Skin of body (tissue), 2 donors: Measurements from ENCODE around the gene LGALS3BP. TPM values are rescaled to one million over a fixed set of nuclear protein-coding genes. Genes with fewer than 3 reads are reported as not detected.
"Not testable (repeated sequence)": the region's sequence is repeated elsewhere in the genome, so short reads cannot be mapped to it uniquely, and the experiment has no call there.

ENCODE experiments used
- DNase-seq: peaks from one replicate; lab custom pipeline; 2025; lab: John Stamatoyannopoulos, UW
- total RNA-seq: library from RNA; depleted of rRNA; stranded (reverse); fragments of >200 nt; gene quantifications from one replicate; pipeline ENCODE4 v1.2.3, GENCODE V29; 2014

The LGALS3BP gene
- total RNA-seq, 1 donor from 2014 or later, result 52.1 TPM

- DNase-seq, result no peak
Measured at GRCh38 chr17:78965491-78965924, 14.2 kb downstream of the LGALS3BP start.

- DNase-seq, result no peak
Measured at GRCh38 chr17:78963378-78963777, 16.3 kb downstream of the LGALS3BP start.

DNA sequence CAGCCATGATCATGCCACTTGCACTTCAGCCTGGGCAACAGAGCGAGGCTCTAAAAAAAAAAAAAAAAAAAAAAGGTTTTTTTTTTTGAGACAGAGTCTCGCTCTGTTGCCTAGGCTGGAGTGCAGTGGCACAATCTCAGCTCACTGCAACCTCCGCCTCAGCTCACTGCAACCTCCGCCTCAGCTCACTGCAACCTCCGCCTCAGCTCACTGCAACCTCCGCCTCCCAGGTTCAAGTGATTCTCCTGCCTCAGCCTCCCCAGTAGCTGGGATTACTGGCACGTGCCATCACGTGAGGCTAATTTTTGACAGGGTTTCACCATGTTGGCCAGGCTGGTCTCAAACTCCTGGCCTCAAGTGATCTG, 16.8 kb downstream of the LGALS3BP start:
- not testable (repeated sequence) for DNase-seq

DNA sequence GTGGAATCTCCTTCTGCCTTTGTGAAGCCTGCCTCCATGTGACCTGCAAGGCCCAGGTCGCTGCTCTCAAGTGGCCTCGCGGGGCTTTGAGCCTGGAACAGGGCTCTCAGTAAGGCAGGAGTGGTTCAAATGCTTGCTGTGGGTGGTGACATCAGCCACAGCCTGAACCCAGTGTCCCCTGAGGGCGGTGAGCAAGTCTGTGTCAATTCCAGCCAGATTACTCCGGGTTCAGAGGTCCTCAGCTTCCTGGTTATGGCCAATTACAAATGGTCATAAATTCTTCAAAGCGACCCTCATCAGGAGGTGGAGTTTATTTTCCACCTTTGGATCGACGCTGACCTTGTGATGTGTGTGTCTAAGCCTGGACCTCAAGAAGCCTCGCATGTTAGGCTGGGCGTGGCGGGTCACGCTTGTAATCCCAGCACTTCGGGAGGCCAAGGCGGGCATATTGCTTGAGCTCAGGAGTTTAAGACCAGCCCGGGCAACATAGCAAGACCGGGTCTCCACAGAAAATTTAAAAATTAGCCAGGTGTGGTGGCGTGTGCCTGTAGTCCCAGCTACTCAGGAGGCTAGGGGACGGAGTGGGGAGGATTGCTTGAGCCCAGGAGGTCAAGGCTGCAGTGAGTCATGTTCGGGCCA, 17.3 kb downstream of the LGALS3BP start:
- DNase-seq, result no peak

DNA sequence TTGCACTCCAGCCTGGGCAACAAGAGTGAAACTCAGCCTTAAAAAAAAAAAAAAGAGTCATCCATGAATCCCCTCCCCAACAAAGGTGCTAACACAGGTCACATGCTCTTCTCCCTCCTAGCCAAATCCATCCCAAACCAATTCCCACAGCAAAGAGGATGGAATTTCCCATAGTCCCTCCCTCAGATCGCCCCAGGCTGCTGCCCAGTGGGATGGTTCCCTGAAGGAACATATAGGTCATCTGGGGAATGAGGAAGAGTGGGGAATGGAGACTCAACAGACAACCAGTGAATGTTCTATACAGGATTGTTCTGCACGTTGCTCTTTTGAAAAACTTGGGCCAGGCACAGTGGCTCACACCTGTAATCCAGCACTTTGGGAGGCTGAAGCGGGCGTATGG, 18.2 kb downstream of the LGALS3BP start:
- DNase-seq, result no peak

GRCh38 chr17:78960928-78961327, 18.8 kb downstream of the LGALS3BP start:
- no peak for DNase-seq

DNA sequence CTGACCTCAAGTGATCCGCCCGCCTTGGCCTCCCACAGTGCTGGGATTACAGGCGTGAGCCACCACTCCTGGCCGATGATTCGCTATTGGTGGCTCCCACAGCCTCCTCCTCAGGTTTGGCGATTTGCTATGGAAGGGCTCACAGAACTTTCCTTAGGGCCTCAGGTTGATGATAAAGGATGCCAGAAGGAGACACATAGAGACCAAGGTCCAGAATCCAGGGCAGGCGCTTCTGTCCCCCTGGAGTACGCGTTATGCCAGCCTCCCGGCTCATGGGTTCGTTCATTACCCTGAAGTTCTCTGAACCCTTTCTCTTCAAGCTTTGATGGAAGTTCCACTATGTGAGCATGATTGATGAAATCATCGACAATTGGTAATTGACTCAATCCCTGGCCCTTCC, 19.9 kb downstream of the LGALS3BP start:
- no peak for DNase-seq

DNA sequence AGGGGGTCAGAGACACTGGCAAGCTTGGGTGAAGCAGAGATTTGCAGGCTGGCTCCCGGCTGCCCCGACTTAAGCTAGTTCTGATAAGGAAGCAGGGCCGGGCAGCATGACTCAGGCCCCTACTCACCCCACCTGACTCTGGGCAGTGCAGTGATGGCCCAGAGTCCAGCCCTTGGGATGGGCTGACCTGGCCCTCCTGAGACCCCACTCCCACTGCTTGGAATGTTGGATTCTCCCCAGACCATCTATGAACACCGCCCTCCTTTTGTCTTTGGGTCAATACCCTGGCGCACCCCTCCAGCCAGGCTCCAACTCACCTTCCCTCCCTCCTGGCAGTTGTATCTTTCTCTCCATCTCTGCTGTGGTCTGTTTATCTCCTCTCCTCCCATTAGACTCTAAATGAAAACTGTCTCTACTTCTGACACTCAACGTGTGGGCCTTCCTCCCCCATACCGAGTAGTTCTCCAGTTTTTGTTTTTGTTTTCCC, 21.0 kb downstream of the LGALS3BP start:
- DNase-seq, result no peak

GRCh38 chr17:78957128-78957527, 22.6 kb downstream of the LGALS3BP start:
- DNase-seq, result no peak

GRCh38 chr17:78956254-78956653, 23.5 kb downstream of the LGALS3BP start:
- DNase-seq, result no peak

GRCh38 chr17:78954684-78955083, 25.0 kb downstream of the LGALS3BP start:
- DNase-seq, result no peak

DNA sequence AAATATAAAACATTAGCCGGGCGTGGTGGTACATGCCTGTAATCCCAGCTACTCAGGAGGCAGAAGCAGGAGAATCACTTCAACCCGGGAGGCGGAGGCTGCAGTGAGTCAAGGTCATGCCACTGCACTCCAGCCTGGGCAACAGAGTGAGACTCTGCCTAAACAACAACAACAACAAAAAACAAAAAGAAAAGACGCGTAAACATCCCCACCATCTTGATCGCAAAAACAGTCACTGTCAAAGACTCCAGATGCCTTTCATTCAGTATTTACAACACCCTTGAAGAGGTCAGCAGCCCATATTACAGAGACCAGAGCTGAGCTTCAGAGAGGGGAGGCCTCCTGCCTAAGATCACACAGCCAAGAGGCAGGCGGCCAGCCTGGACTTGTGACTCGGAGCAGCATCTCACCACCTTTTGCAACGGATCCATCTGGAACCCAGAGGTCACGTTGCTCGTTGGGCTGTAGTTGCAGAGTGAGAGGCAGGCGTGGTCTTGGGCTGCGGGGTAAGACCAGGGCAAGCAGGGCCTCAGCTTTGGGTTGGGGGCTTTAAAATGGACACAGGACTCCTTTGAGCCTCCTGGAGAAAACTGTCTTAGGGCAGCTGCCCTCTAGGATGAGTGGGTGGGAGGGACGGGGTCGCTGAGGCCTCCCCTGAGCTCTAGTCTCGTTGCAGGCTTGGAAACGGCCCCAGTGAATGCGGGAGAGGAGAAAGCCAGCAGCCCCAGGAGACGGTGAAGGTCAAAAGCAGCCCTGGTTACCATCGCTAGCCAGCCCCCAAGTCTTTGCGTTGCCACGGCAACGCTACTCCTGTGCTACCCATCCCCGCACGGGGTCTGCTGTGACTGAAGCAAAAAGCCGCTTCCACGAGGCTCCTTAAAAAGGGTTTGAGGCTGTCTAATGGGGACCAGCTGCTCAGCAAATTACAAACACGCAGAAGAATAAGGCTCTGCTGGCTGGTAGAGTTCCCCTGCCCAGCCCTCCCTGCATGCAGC, 26.1 kb downstream of the LGALS3BP start:
- DNase-seq, result peak; percentile 58

GRCh38 chr17:78952706-78953105, 27.0 kb downstream of the LGALS3BP start:
- DNase-seq, result no peak

DNA sequence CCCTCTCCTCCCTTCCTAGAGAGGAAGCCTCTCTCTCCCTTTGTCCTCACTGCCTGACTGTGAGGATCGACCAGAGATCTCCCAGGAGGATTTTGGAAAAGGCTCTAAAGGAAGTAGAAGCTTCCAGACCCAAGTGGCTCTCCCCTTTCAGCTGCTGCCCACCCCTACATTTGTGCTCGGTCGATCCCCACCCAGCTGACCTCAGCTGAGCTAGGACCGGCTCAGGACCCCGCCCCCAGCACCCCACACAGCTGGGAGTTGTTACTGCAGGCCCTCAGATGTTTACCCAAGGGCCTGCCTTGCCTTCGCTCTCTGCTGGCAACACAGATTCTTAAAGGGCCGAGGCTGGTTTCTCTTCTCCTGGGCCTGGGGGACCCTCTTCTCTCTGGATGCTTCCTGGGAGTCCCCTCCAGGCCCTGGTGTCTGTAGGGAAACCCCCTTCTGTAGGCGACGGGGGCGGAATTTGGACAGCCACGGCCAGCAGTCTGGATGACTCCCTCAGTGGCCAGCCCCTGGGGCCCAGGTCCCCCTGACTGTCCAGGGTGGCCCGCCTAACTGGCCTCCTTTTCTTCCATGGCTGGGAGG, 27.7 kb downstream of the LGALS3BP start:
- no peak for DNase-seq

- DNase-seq, result no peak
Measured at GRCh38 chr17:78950870-78951269, 28.9 kb downstream of the LGALS3BP start.

DNA sequence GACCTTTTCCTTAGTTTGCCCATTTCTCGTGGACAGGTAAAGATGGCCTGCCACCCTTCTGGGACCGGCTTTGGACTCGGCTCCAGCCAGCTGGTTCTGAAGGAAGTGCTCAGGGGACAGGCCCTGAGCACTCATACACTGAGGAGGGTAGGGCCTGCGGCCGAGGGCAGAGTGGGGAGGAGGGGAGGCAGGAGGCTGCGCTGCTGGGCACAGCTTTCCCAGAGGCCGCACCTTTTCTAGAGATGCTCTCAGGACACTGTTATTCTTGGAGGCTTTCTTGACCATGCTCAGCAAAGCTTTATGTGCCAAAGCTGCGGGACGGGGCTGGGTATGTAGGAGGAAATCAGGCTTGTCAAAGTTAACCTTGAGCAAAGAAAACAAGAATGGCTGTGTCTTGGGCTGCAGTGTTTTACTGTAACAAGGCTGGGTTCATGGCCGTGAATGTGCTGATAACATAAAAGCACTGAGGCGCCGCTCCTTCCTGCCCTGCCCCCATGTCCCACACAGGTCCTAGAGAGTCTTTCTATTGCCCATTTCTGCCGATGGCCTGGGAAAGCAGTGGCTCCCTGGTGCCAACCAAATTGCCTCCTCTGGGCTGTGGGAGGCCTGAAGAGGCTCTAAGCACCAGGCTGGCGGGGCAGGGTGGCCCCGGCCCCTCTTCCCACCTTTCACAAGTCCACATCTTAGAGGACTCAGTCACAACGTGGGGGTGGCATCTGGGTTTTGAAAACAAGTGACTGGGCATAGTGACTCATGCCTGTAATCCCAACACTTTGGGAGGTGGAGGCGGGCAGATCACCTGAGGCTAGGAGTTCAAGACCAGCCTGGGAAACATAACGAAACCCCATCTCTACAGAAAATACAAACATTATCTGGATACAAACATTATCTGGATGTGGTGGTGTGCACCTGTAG, 32.2 kb downstream of the LGALS3BP start:
- no peak for DNase-seq

- no peak for DNase-seq
Measured at GRCh38 chr17:78946631-78947030, 33.1 kb downstream of the LGALS3BP start.

- DNase-seq, result no peak
Measured at GRCh38 chr17:78946131-78946530, 33.6 kb downstream of the LGALS3BP start.

- not testable (repeated sequence) for DNase-seq
Measured at GRCh38 chr17:78945455-78945854, 34.3 kb downstream of the LGALS3BP start.

DNA sequence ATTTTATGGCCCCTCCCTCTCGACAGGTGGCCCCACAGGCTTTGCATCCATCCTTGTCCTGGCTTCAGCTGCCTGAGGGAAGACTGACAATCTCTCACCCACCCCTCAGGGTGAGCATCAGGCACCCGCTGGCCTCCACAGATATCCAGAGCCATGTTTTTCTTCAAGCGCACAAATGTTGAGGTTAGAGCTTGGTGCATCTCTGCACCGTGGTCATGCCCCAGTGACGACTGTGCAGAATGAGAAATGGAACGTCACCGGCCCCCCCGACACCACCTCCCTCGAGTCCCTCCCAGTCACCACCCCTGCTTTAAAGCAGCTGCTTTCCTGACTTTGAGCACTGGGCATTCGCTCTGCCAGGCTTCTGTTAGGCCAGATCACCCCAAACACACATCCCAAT, 34.8 kb downstream of the LGALS3BP start:
- no peak for DNase-seq

DNA sequence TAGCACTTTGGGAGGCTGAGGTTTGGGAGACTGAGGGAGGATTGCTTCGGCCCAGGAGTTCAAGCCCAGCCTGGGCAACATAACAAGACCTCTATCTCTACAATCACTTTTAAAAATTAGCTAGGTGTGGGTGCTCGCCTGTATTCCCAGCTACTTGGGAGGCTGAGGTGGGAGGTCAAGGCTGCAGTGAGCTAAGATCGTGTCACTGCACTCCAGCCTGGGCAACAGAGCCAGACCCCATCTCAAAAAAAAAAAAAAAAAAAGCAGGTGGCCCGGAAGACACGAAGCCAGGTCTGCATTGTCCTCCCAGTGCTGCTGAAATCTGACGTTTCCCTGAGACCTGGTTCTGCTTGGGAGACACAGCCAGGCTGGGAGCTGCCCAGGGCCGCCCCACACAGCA, 35.7 kb downstream of the LGALS3BP start:
- no peak for DNase-seq
